ENCODE data around the gene MUC3A.
"Not testable (repeated sequence)": the region's sequence is repeated elsewhere in the genome, so short reads cannot be mapped to it uniquely, and the experiment has no call there.

The MUC3A gene

GRCh38 chr7:100933734-100934133 is 15.6 kb upstream of the MUC3A start:
- DNase-seq (ENCODE audit: low read depth): no peak
- TF ChIP-seq CTCF (conservative IDR thresholded peaks at IDR 0.05; ENCODE audit: control insufficient read depth, insufficient read depth, low read depth, low read length): no peak
- no peak overlapping the region for H3K4me3 ChIP-seq (ENCODE audit: control insufficient read depth, low read depth, low read length)

GRCh38 chr7:100935381-100935780 is 14.0 kb upstream of the MUC3A start:
- H3K4me3 ChIP-seq (ENCODE audit: control insufficient read depth, low read depth, low read length); DNase-seq (ENCODE audit: low read depth): not testable (repeated sequence)

- DNase-seq (ENCODE audit: low read depth); H3K4me3 ChIP-seq (ENCODE audit: control insufficient read depth, low read depth, low read length): not testable (repeated sequence)
Observed at GRCh38 chr7:100936167-100936566, 13.2 kb upstream of the MUC3A start.

GRCh38 chr7:100942045-100942774 is 7.1 kb upstream of the MUC3A start:
- H3K4me3 ChIP-seq (ENCODE audit: control insufficient read depth, low read depth, low read length): no peak overlapping the region
- no peak for DNase-seq (ENCODE audit: low read depth)
- TF ChIP-seq CTCF (conservative IDR thresholded peaks at IDR 0.05; ENCODE audit: control insufficient read depth, insufficient read depth, low read depth, low read length): no peak

GRCh38 chr7:100943693-100944092 is 5.6 kb upstream of the MUC3A start:
- no peak overlapping the region for H3K4me3 ChIP-seq (ENCODE audit: control insufficient read depth, low read depth, low read length)
- TF ChIP-seq CTCF (conservative IDR thresholded peaks at IDR 0.05; ENCODE audit: control insufficient read depth, insufficient read depth, low read depth, low read length): no peak
- no peak for DNase-seq (ENCODE audit: low read depth)

- no peak for TF ChIP-seq CTCF (conservative IDR thresholded peaks at IDR 0.05; ENCODE audit: control insufficient read depth, insufficient read depth, low read depth, low read length)
- no peak for DNase-seq (ENCODE audit: low read depth)
- no peak overlapping the region for H3K4me3 ChIP-seq (ENCODE audit: control insufficient read depth, low read depth, low read length)
Observed at GRCh38 chr7:100944138-100944537, 5.2 kb upstream of the MUC3A start.

GRCh38 chr7:100946111-100946510 is 3.2 kb upstream of the MUC3A start:
- no peak for TF ChIP-seq CTCF (conservative IDR thresholded peaks at IDR 0.05; ENCODE audit: control insufficient read depth, insufficient read depth, low read depth, low read length)
- H3K4me3 ChIP-seq (ENCODE audit: control insufficient read depth, low read depth, low read length): no peak overlapping the region
- DNase-seq (ENCODE audit: low read depth): no peak

GRCh38 chr7:100946766-100947365 is 2.5 kb upstream of the MUC3A start:
- no peak overlapping the region for H3K4me3 ChIP-seq (ENCODE audit: control insufficient read depth, low read depth, low read length)
- TF ChIP-seq CTCF (conservative IDR thresholded peaks at IDR 0.05; ENCODE audit: control insufficient read depth, insufficient read depth, low read depth, low read length): no peak
- DNase-seq (ENCODE audit: low read depth): no peak

Data from fibroblast of mammary gland (primary cell).